AG09309 (cell line): Measurements from ENCODE around the gene TTF2.

Experiments used
- DNase-seq: peaks from one replicate; pipeline ENCODE4 v3.0.0-alpha.2; 2010; ENCODE audit warnings: low read depth
- H3K4me3 ChIP-seq: 2 replicates; pipeline ENCODE4 v1.5.1; 2011; ENCODE audit warnings: mild to moderate bottlenecking, low read depth, low read length, moderate library complexity; ENCODE audit not compliant: control insufficient read depth
- CTCF ChIP-seq: IDR thresholded peaks from 2 replicates; pipeline ENCODE4 v1.5.1; 2011; ENCODE audit warnings: mild to moderate bottlenecking, low read depth, low read length, inconsistent platforms; ENCODE audit not compliant: insufficient read depth, control insufficient read depth; ENCODE audit errors: missing control alignments

Gene TTF2

GRCh38 chr1:117020526-117021156 lies 39.5 kb upstream of the TTF2 start:
- no peak for TF ChIP-seq CTCF
- H3K4me3 ChIP-seq, result no peak overlapping the region
- DNase-seq, result no peak

- no peak for TF ChIP-seq CTCF
- no peak overlapping the region for H3K4me3 ChIP-seq
- no peak for DNase-seq
Measured at GRCh38 chr1:117022114-117022513, 38.0 kb upstream of the TTF2 start.

- TF ChIP-seq CTCF, result no peak
- no peak for DNase-seq
- H3K4me3 ChIP-seq, result no peak overlapping the region
Measured at GRCh38 chr1:117025568-117025967, 34.6 kb upstream of the TTF2 start.

GRCh38 chr1:117026361-117026760 lies 33.8 kb upstream of the TTF2 start:
- H3K4me3 ChIP-seq, result no peak overlapping the region
- no peak for TF ChIP-seq CTCF
- DNase-seq, result no peak

- no peak for TF ChIP-seq CTCF
- no peak overlapping the region for H3K4me3 ChIP-seq
- DNase-seq, result no peak
Measured at GRCh38 chr1:117029685-117030084, 30.4 kb upstream of the TTF2 start.

GRCh38 chr1:117030271-117030877 lies 29.8 kb upstream of the TTF2 start:
- TF ChIP-seq CTCF, result no peak

GRCh38 chr1:117032266-117032665 lies 27.9 kb upstream of the TTF2 start:
- no peak overlapping the region for H3K4me3 ChIP-seq
- no peak for TF ChIP-seq CTCF
- DNase-seq, result no peak

More at GRCh38 chr1:117030271-117030877, 29.8 kb upstream of the TTF2 start:
- no peak for DNase-seq
- no peak overlapping the region for H3K4me3 ChIP-seq
